ENCODE measurements around the gene CEP85. TPM values are rescaled to one million over a fixed set of nuclear protein-coding genes. Genes with fewer than 3 reads are reported as not detected.

CEP85 gene
- total RNA-seq, 1 donor from 2014 or later = 10.5 TPM

DNA sequence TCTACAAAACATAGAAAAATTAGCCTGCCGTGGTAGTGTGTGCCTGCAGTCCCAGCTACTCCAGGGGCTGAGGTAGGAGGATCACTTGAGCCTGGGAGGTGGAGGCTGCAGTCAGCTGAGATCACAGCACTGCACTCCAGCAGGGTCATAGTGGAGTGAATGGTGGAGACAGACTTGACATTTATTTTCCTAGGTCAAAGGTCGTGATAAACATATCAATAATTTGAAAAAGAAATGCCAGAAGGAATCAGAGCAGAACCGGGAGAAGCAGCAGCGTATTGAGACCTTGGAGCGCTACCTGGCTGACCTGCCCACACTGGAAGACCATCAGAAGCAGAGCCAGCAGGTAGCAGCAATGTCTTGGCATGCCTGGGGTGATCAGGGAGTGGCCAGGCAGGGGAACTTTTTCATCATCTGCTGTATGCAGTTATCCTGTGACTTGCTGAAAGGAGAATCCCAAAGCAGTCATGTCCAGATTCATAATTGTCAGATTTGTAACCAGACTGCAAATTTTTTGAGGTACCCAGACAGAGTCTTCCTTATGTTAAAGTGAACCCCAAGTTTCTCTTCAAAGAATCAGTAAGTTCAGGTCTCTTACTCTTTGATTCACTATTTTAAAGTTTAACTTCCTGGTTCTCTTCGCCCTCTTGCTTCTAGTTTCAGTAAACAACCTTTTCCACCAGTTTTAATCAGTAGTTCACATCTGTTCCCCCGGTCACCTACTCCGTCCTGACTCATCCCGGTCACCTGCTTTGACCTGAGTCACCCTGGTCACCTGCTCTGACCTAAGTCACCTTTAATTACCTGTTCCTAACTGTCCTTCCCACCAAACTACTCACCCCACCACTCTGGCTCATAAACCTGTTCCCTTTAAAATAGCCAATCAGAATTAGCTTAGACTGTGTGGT lies 34.5 kb downstream of the CEP85 start:
- no peaks in the 10 kb centered on the region for H3K27me3 ChIP-seq (ENCODE audit: insufficient read depth, low read length)
- no peaks in the 10 kb centered on the region for H4K20me1 ChIP-seq (ENCODE audit: insufficient read depth, low read length)
- peaks cover 49% of the 10 kb centered on the region for H3K36me3 Mint-ChIP-seq (ENCODE audit: low read depth, unreplicated experiment)
- TF ChIP-seq, protein P1, sequence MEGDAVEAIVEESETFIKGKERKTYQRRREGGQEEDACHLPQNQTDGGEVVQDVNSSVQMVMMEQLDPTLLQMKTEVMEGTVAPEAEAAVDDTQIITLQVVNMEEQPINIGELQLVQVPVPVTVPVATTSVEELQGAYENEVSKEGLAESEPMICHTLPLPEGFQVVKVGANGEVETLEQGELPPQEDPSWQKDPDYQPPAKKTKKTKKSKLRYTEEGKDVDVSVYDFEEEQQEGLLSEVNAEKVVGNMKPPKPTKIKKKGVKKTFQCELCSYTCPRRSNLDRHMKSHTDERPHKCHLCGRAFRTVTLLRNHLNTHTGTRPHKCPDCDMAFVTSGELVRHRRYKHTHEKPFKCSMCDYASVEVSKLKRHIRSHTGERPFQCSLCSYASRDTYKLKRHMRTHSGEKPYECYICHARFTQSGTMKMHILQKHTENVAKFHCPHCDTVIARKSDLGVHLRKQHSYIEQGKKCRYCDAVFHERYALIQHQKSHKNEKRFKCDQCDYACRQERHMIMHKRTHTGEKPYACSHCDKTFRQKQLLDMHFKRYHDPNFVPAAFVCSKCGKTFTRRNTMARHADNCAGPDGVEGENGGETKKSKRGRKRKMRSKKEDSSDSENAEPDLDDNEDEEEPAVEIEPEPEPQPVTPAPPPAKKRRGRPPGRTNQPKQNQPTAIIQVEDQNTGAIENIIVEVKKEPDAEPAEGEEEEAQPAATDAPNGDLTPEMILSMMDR (IDR thresholded peaks at IDR 0.05; ENCODE audit: insufficient read depth, low read depth, low read length) = no peak
- no peak for TF ChIP-seq EZH2 (IDR thresholded peaks at IDR 0.05; ENCODE audit: insufficient read depth, low read length)
- H3K79me2 ChIP-seq (ENCODE audit: insufficient read depth, low read length) = no peaks in the 10 kb centered on the region
- H3K27ac ChIP-seq (ENCODE audit: low read depth, low read length) = no peak overlapping the region
- H3K9ac ChIP-seq (ENCODE audit: low read length) = no peak overlapping the region
- no peak overlapping the region for H3K4me2 ChIP-seq (ENCODE audit: low read length)
- H3K36me3 ChIP-seq (ENCODE audit: insufficient read depth, low read length) = peaks cover 21% of the 10 kb centered on the region
- peaks cover 3% of the 10 kb centered on the region for H3K4me1 ChIP-seq (ENCODE audit: insufficient read depth, low read length)
- peaks cover 15% of the 10 kb centered on the region for H3K9me3 ChIP-seq (ENCODE audit: insufficient read depth, low read depth, low read length)
- H3K27ac Mint-ChIP-seq (ENCODE audit: unreplicated experiment) = no peak overlapping the region
- H3K9me3 Mint-ChIP-seq (ENCODE audit: unreplicated experiment) = peaks cover 17% of the 10 kb centered on the region
- H3K4me3 Mint-ChIP-seq (ENCODE audit: unreplicated experiment) = no peak overlapping the region
- H3K27me3 Mint-ChIP-seq (ENCODE audit: low read depth, unreplicated experiment) = no peaks in the 10 kb centered on the region
- H2AFZ ChIP-seq (ENCODE audit: low read depth, low read length) = no peak overlapping the region
- no peak overlapping the region for H3K4me3 ChIP-seq (ENCODE audit: insufficient read depth, low read depth, low read length)
- no peaks in the 10 kb centered on the region for H3K4me1 Mint-ChIP-seq (ENCODE audit: low read depth, unreplicated experiment)
- DNase-seq (ENCODE audit: low read depth) = no peak
- FAIRE-seq = no peak

DNA sequence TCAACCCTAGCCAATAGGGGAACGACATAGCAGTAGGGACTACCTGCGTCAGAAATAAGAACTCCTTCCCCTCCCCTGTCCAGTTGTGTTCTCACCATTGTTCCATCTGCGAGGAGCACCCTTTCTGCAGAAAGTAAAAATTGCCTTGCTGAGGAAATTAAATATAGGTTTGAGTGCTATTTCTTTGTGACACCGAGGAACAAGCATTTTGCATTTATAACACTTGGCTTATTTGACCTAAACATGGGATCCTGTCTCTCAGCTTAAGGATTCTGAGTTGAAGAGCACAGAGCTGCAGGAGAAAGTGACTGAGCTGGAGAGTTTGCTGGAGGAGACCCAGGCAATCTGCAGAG lies 35.2 kb downstream of the CEP85 start:
- H3K27me3 Mint-ChIP-seq (ENCODE audit: low read depth, unreplicated experiment) = no peaks in the 10 kb centered on the region
- no peak overlapping the region for H3K4me3 Mint-ChIP-seq (ENCODE audit: unreplicated experiment)
- TF ChIP-seq EZH2 (IDR thresholded peaks at IDR 0.05; ENCODE audit: insufficient read depth, low read length) = no peak
- TF ChIP-seq, protein P1 (IDR thresholded peaks at IDR 0.05; ENCODE audit: insufficient read depth, low read depth, low read length) = no peak

More for the DNA sequence above, 35.2 kb downstream of the CEP85 start:
- H3K27ac ChIP-seq (ENCODE audit: low read depth, low read length) = no peak overlapping the region
- no peak overlapping the region for H3K4me3 ChIP-seq (ENCODE audit: insufficient read depth, low read depth, low read length)
- peaks cover 44% of the 10 kb centered on the region for H3K36me3 Mint-ChIP-seq (ENCODE audit: low read depth, unreplicated experiment)
- H3K9me3 Mint-ChIP-seq (ENCODE audit: unreplicated experiment) = peaks cover 17% of the 10 kb centered on the region
- H3K4me1 Mint-ChIP-seq (ENCODE audit: low read depth, unreplicated experiment) = peaks cover under 1% of the 10 kb centered on the region
- H3K79me2 ChIP-seq (ENCODE audit: insufficient read depth, low read length) = no peaks in the 10 kb centered on the region
- no peaks in the 10 kb centered on the region for H3K27me3 ChIP-seq (ENCODE audit: insufficient read depth, low read length)
- peaks cover 3% of the 10 kb centered on the region for H3K4me1 ChIP-seq (ENCODE audit: insufficient read depth, low read length)
- no peak overlapping the region for H2AFZ ChIP-seq (ENCODE audit: low read depth, low read length)
- no peak overlapping the region for H3K4me2 ChIP-seq (ENCODE audit: low read length)
- no peak for FAIRE-seq
- H3K9me3 ChIP-seq (ENCODE audit: insufficient read depth, low read depth, low read length) = peaks cover 15% of the 10 kb centered on the region
- no peak for DNase-seq (ENCODE audit: low read depth)
- peaks cover 17% of the 10 kb centered on the region for H3K36me3 ChIP-seq (ENCODE audit: insufficient read depth, low read length)
- no peak overlapping the region for H3K27ac Mint-ChIP-seq (ENCODE audit: unreplicated experiment)
- no peaks in the 10 kb centered on the region for H4K20me1 ChIP-seq (ENCODE audit: insufficient read depth, low read length)
- H3K9ac ChIP-seq (ENCODE audit: low read length) = no peak overlapping the region
